Muscle layer of colon (tissue), 2 donors: ENCODE data around the gene DSC2.

Experiments used
- H3K27ac ChIP-seq: one replicate; pipeline ENCODE4 v1.7.0; 2013; ENCODE audit warnings: low read depth, mild to moderate bottlenecking, low read length, moderate library complexity
- H3K27me3 ChIP-seq, 2 donors: one replicate each; pipeline ENCODE4 v1.7.0; 2013; ENCODE audit warnings: low read length in 2 of 2, mild to moderate bottlenecking in 2 of 2; ENCODE audit not compliant: insufficient read depth in 2 of 2, control insufficient read depth in 1 of 2
- H3K36me3 ChIP-seq: one replicate; pipeline ENCODE4 v1.7.0; 2013; ENCODE audit warnings: mild to moderate bottlenecking, low read length; ENCODE audit not compliant: insufficient read depth
- H3K4me1 ChIP-seq: one replicate; pipeline ENCODE4 v1.7.0; 2013; ENCODE audit warnings: mild to moderate bottlenecking, low read length; ENCODE audit not compliant: insufficient read depth
- H3K4me3 ChIP-seq, 2 donors: one replicate each; pipeline ENCODE4 v1.7.0; 2013; ENCODE audit warnings: low read length in 2 of 2, low read depth in 1 of 2, mild to moderate bottlenecking in 1 of 2, moderate library complexity in 1 of 2
- H3K9ac ChIP-seq: one replicate; pipeline ENCODE4 v1.7.0; 2013; ENCODE audit warnings: low read length
- H3K9me3 ChIP-seq: one replicate; pipeline ENCODE4 v1.7.0; 2013; ENCODE audit warnings: mild to moderate bottlenecking, low read length
- donor health status: abdominal sarcoma.
- donor health status: Adenocarcinoma of cecum.

The DSC2 gene

GRCh38 chr18:31097666-31098065 is 4.6 kb downstream of the DSC2 start:
- Histone ChIP-seq H3K27ac (no peak overlapping the region), H3K9ac (no peak overlapping the region), H3K36me3 (no peaks in the 10 kb centered on the region), H3K4me1 (no peaks in the 10 kb centered on the region), H3K9me3 (no peaks in the 10 kb centered on the region), H3K4me3 (no peak overlapping the region), H3K27me3 (peaks cover 0 to 7% of the 10 kb centered on the region in 2 donors)

GRCh38 chr18:31093880-31094279 is 8.3 kb downstream of the DSC2 start:
- H3K9ac ChIP-seq, result no peak overlapping the region
- no peaks in the 10 kb centered on the region for H3K36me3 ChIP-seq
- no peaks in the 10 kb centered on the region for H3K27me3 ChIP-seq
- H3K4me3 ChIP-seq, result no peak overlapping the region
- H3K4me1 ChIP-seq, result no peaks in the 10 kb centered on the region
- no peaks in the 10 kb centered on the region for H3K9me3 ChIP-seq
- no peak overlapping the region for H3K27ac ChIP-seq

DNA sequence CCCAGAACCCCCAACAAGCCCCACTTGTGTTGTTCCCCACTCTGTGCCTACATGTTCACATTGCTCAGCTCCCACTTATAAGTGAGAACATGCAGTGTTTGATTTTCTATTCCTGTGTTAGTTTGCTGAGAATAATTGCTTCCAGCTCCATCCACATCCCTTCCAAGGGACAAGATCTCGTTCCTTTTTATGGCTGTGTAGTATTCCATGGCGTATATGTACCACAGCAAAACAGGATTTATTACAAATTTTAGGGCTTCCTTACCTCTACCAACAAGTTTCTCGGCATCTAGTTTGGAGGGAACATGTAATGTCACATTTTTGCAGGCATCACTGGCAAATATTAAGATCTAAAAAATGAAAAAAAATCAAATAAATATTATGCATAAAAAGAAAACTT is 8.9 kb downstream of the DSC2 start:
- Histone ChIP-seq H3K4me1 (no peaks in the 10 kb centered on the region), H3K9ac (no peak overlapping the region), H3K4me3 (no peak overlapping the region), H3K9me3 (no peaks in the 10 kb centered on the region), H3K27ac (no peak overlapping the region), H3K27me3 (no peaks in the 10 kb centered on the region), H3K36me3 (no peaks in the 10 kb centered on the region)

DNA sequence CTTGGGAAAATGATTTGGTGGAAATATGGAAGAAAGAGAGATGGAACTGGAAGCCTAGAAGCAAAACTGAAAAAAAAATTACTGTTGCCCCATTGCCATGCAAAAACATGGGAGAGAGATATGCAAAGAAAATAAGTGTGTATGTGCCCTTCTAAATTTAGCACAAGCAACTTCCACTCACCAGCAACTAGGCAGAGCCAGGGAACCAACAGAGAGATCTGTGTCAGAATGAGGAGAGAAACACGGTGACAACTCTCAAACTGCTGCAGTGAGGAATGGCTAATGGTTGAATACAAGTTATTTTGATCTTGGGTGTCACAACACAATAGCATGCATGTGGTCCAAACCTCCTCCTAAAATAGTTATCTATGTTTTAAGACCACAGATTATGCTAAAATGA is 10.9 kb downstream of the DSC2 start:
- no peaks in the 10 kb centered on the region for H3K27me3 ChIP-seq
- H3K36me3 ChIP-seq, result no peaks in the 10 kb centered on the region
- H3K9me3 ChIP-seq, result no peaks in the 10 kb centered on the region
- H3K9ac ChIP-seq, result no peak overlapping the region
- no peaks in the 10 kb centered on the region for H3K4me1 ChIP-seq
- no peak overlapping the region for H3K27ac ChIP-seq
- H3K4me3 ChIP-seq, result no peak overlapping the region

DNA sequence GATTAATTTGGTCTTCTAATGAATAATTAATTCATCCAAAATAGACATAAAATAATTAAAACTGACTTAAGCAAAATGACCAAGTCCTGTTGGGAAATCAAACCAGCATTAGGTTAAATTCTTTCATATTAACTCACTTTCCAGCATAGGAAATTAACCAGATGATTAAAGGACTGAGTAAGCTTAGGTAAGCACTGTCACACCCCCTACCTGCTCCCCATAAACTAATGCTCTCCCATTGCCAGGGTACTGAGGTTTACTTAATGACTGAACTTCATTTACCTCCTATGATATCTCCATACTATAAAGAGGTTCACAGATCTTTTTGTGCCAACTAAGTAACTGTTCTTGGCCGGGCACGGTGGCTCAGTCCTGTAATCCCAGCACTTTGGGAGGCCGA is 13.7 kb downstream of the DSC2 start:
- no peak overlapping the region for H3K9ac ChIP-seq
- H3K27me3 ChIP-seq, result no peaks in the 10 kb centered on the region
- H3K9me3 ChIP-seq, result no peaks in the 10 kb centered on the region
- H3K27ac ChIP-seq, result no peak overlapping the region
- no peaks in the 10 kb centered on the region for H3K4me1 ChIP-seq
- no peak overlapping the region for H3K4me3 ChIP-seq
- no peaks in the 10 kb centered on the region for H3K36me3 ChIP-seq

- Histone ChIP-seq H3K27ac (no peak overlapping the region), H3K36me3 (no peaks in the 10 kb centered on the region), H3K27me3 (no peaks in the 10 kb centered on the region), H3K9me3 (no peaks in the 10 kb centered on the region), H3K9ac (no peak overlapping the region), H3K4me3 (no peak overlapping the region), H3K4me1 (no peaks in the 10 kb centered on the region)
Observed at GRCh38 chr18:31079973-31080372, 22.2 kb downstream of the DSC2 start.

DNA sequence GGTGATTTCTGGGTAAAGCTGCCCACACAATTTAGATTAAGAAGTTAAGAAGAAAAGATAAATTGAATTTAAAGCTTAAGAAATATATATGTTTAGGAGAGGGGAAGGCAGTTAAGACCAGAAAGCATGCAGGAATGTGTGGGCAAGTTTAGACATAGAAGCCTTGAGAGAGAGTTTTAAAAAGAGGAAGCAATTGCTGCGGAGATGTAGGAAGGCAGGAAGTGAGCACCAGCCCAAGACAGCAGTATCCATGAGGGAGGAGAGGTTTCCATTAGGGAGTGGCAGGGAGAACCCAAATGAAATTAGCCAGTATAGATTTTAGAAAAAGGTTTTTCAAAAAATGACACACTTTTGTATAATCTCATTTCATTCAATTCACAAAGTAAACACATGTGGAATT is 24.3 kb downstream of the DSC2 start:
- Histone ChIP-seq H3K4me3 (no peak overlapping the region), H3K27ac (no peak overlapping the region), H3K9ac (no peak overlapping the region), H3K36me3 (no peaks in the 10 kb centered on the region), H3K4me1 (no peaks in the 10 kb centered on the region), H3K27me3 (no peaks in the 10 kb centered on the region), H3K9me3 (no peaks in the 10 kb centered on the region)

DNA sequence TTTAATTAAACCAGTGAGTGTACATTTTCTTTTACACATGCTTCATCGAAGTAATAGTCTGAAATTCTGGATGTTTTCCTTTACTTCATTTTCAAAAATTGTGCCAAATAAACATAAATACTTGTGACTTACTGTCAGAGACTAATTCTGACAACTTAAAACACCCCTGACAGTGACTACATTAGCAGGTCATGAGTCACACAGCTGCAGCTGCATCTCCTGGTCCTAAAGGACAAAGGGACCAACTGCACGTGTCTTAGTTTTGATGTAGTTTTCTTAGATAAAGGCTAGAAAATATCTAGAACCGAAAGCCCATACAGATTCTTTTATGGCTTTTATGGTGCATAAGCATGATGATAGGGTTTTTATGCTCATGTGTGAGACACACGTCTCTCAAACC is 30.0 kb downstream of the DSC2 start:
- H3K9ac ChIP-seq, result no peak overlapping the region
- H3K27ac ChIP-seq, result no peak overlapping the region
- peaks cover 4% of the 10 kb centered on the region for H3K4me1 ChIP-seq
- no peaks in the 10 kb centered on the region for H3K9me3 ChIP-seq
- no peak overlapping the region for H3K4me3 ChIP-seq
- no peaks in the 10 kb centered on the region for H3K36me3 ChIP-seq
- H3K27me3 ChIP-seq, result no peaks in the 10 kb centered on the region

GRCh38 chr18:31070206-31070605 is 32.0 kb downstream of the DSC2 start:
- Histone ChIP-seq H3K9me3 (no peaks in the 10 kb centered on the region), H3K4me3 (no peak overlapping the region), H3K9ac (no peak overlapping the region), H3K4me1 (peaks cover 4% of the 10 kb centered on the region), H3K27ac (no peak overlapping the region), H3K27me3 (no peaks in the 10 kb centered on the region), H3K36me3 (no peaks in the 10 kb centered on the region)

GRCh38 chr18:31066266-31066665 is 36.0 kb downstream of the DSC2 start:
- no peaks in the 10 kb centered on the region for H3K9me3 ChIP-seq
- no peak overlapping the region for H3K9ac ChIP-seq
- no peaks in the 10 kb centered on the region for H3K36me3 ChIP-seq
- peaks cover 4% of the 10 kb centered on the region for H3K4me1 ChIP-seq
- H3K4me3 ChIP-seq, result no peak overlapping the region
- H3K27me3 ChIP-seq, result no peaks in the 10 kb centered on the region
- H3K27ac ChIP-seq, result no peak overlapping the region

DNA sequence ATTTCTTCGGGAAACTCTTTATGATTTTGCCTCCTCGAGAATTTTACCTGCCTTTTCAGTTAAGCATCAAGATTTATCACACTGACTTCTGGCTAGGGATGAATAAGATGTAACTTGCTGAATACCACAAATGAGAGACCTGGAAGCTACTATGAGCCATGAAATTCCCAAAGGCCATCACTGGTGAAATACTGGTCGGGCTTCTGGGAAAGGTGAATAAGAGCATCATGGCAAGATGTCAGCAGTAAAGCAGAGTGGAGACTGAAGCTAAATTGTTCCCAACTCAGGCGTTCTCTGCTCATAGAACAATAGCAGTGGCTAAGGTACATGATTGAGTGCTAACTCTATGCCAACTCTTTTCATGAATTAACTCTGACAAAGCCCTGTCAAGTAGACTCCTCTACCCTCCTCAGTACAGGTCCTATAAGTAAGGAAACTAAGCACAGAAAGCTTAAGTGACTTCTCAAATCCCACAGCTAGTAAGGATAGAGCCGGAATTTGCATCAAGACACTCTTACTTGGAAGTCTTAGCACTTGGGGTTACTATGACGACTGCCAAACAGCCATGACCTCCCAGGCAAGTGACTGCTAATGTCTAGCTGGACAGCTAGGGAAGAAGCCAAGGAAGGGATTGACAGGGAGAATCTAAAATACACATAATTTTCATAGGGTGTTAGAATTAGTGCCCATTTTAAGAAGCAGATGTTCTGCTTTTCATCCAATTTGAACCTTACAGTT is 37.0 kb downstream of the DSC2 start:
- H3K4me1 ChIP-seq, result peaks cover 2% of the 10 kb centered on the region
- H3K27me3 ChIP-seq, result no peaks in the 10 kb centered on the region
- H3K9ac ChIP-seq, result no peak overlapping the region
- H3K9me3 ChIP-seq, result no peaks in the 10 kb centered on the region
- H3K4me3 ChIP-seq, result no peak overlapping the region
- no peak overlapping the region for H3K27ac ChIP-seq
- H3K36me3 ChIP-seq, result no peaks in the 10 kb centered on the region

GRCh38 chr18:31064130-31064529 is 38.1 kb downstream of the DSC2 start:
- no peak overlapping the region for H3K9ac ChIP-seq
- no peaks in the 10 kb centered on the region for H3K9me3 ChIP-seq
- no peak overlapping the region for H3K4me3 ChIP-seq
- H3K27me3 ChIP-seq, result no peaks in the 10 kb centered on the region
- H3K4me1 ChIP-seq, result no peaks in the 10 kb centered on the region
- H3K27ac ChIP-seq, result no peak overlapping the region
- H3K36me3 ChIP-seq, result no peaks in the 10 kb centered on the region
